HTR-8/SVneo (cell line): Measurements from ENCODE around the gene OR12D2.
"Not testable (repeated sequence)": the region's sequence is repeated elsewhere in the genome, so short reads cannot be mapped to it uniquely, and the experiment has no call there.

Experiments used
- DNase-seq: peaks from one replicate; pipeline ENCODE4 v3.0.0; 2011; ENCODE audit warnings: low spot score, mixed read lengths; ENCODE audit not compliant: insufficient read length
- FAIRE-seq: peaks from 2 replicates; lab custom pipeline; 2011; peaks lifted over from hg19 to GRCh38; lab: Jason Lieb, UNC

The OR12D2 gene, protein sequence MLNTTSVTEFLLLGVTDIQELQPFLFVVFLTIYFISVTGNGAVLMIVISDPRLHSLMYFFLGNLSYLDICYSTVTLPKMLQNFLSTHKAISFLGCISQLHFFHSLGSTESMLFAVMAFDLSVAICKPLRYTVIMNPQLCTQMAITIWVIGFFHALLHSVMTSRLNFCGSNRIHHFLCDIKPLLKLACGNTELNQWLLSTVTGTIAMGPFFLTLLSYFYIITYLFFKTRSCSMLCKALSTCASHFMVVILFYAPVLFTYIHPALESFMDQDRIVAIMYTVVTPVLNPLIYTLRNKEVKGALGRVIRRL

GRCh38 chr6:29395331-29395730, at the start of gene OR12D2:
OR12D2 (plus strand) TSS chr6:29395631; CDS start chr6:29396700, 1,069 bp downstream.
- FAIRE-seq, result no peak
- no peak for DNase-seq

GRCh38 chr6:29349348-29349747, 46.1 kb upstream of the OR12D2 start:
- DNase-seq, FAIRE-seq: not testable (repeated sequence)

GRCh38 chr6:29354980-29355379, 40.5 kb upstream of the OR12D2 start:
- no peak for FAIRE-seq
- DNase-seq, result no peak

DNA sequence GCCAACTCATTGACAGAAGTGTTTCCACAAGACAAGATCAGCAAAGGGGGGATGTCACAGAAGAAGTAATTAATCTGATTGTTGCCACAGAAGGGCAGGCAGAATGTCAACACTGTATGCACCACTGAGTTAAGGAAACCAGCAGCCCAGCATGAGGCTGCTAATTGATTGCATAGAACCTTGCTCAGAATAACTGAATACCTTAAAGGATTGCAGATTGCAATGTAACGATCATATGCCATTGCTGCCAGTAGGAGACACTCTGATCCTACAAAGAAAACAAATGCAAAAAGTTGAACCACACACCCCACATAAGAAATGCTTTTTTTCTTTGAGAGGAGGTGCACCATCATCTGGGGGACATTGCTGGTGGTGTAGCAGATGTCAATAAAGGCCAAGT, 39.8 kb upstream of the OR12D2 start:
- no peak for FAIRE-seq
- DNase-seq, result no peak

DNA sequence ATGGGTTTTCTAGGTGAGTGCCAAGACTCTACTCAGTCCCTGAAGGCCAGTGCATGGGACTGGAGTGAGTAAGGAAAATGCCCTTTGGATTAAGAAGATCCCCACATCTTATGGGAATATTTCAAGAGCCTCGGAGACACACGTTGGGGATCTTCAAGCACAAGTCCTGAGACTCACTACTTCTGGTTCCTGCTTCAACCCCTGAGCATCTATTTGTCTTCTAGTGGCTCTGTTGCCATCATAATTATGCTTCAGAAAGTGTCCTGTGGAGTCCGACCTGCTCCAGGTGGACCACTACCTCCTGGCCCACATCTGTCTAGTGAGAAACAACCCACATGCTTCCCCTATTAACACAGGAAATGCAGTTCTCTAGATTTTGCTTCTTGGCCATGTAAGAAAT, 26.7 kb upstream of the OR12D2 start, which contains the start of gene OR5V1:
Gene OR5V1 (minus strand): TSS at position 101 of the 400 bp plus-strand sequence. CDS start 12,670 bp downstream, outside the sequence.
- FAIRE-seq (no peak), DNase-seq (no peak)

DNA sequence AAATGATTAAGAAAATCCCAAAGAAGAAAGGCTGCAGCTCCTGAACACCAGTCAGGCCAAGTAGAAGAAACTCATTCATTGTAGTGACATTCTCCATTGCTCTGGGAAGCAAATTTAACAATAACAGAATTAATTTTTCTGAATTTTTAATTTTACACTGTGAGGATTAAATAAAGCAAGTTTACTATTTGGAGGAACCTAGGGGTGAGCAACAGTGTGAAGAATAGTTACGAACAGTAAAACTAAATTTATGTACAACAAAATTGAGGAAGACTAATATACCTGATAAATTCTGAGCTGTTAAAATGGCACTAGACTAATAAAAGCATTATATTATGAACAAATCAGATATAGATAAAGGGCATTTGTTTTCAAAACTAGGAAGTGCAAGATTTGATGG, 20.2 kb upstream of the OR12D2 start, which contains the start of gene OR12D3:
Gene OR12D3 (minus strand): TSS at position 101 of the 400 bp plus-strand sequence. CDS start 4 bp downstream, at position 97.
- DNase-seq (no peak), FAIRE-seq (no peak)

DNA sequence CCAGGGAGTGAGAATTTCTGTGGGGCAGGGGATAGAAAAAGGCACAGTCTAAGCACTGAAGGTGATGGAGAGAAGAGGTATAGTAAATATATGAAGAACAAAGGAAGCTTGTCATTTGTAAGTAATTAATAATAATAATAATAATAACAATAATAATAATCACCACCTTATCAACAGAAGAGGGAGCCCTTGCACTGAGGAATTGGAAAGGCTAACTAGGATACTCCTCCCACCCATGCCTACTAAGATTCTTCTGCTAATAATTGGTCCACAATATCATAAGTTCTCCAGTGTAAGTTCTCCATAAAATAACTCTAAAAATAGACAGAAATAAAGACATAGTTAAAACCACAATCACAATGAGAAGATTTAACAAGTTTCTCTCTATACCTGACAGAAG, 19.4 kb upstream of the OR12D2 start:
- FAIRE-seq (no peak), DNase-seq (peak; percentile 13)

DNA sequence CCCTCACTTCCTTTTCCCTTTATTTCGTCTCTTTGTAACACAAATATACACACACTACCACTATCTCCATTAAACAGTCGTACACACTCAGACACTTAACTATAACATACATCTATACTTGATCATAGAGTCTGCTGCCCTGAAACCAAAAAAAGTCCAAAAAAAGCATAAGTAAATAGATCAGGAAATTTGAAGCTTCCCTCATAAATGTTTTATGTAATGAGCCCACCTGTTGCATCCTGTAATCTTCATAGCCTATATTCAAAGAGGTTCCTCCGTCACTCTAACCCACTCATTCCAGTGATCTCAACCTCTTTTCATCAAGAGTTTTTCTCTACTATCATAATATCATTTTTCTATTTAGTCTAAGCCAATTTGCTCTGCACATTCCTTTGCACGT, 6.9 kb upstream of the OR12D2 start:
- no peak for FAIRE-seq
- no peak for DNase-seq

GRCh38 chr6:29399525-29399924, 4.1 kb downstream of the OR12D2 start:
- DNase-seq, result no peak
- FAIRE-seq, result no peak

GRCh38 chr6:29403801-29404200, 8.4 kb downstream of the OR12D2 start:
- FAIRE-seq (no peak), DNase-seq (no peak)

DNA sequence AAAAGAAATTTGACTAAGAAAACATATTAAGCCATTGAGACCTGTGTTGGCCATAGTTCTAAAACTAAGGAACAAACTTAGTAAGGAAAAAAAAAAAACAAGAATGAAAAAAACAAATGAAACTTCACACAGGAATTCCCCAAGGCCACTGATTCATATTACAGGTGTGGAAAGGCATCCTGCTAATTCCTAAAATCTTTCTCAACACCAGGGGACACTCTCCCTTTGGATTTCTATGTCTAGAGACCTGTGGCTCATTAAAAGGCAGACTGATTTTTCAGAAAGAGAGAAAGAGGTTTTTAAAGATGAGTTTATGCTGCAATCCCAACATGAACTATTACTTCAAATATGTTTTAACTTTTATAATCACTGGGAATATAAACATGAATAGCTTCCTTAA, 19.2 kb downstream of the OR12D2 start, which contains the start of gene OR12D1:
Gene OR12D1 (plus strand): TSS at position 341 of the 400 bp plus-strand sequence.
- no peak for DNase-seq
- no peak for FAIRE-seq

DNA sequence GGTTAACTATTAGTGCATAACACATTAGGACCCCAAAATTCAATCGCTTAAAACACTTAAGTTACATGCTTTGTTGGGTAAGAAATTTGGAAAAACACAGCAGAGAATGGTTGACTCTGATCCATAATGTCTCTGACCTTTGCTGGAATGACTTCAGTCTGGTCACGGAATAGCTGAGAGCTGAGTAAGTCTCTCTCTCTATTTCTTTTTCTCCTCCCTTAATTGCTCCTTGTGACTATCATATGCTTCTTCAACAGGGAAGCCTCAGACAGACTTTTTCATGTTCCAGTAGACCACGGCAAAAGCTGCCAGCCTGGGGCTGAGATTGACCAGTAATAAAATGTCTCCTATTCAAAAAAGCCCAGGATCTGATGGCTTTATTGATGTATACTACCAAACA, 24.1 kb downstream of the OR12D2 start:
- FAIRE-seq, result no peak
- DNase-seq, result no peak

DNA sequence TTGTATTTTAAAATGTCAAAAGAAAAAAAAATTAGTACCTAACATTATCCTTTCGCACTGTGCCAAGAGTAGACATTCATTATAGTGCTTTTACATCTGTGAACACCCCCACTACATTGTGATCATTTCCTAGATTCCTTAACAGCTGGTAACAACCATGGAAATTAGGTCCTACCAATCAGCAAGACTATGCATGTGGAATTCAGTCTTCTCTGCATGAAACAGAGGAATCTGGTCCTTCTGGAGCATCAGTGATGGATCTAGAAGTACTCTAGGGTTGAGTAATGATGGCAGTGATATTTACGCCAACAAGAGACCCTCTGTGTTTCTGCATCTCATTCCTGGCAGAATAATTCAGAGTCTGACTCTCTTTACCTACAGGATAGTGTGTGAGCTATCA, 28.7 kb downstream of the OR12D2 start:
- no peak for DNase-seq
- FAIRE-seq, result no peak

- FAIRE-seq, result no peak
- no peak for DNase-seq
These were observed 29.1 kb downstream of the OR12D2 start for GRCh38 chr6:29424575-29424974.

DNA sequence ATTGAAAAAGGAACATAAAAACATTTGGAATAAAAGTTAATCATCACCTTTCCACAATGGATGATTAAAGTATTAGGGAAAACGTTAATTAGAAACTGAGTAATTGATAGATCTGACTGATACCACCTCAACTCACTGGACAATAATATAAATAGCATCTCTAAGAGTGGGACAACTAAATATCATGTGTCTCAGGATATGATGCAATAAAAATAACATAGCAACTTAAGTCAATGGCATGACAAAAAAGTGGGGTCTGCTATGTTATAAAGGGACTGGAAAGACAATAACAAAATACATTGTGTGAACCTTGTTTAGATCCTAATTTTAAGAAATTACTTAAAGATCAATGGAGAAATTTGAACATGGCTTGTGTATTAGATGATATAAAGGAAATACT, 29.6 kb downstream of the OR12D2 start:
- no peak for FAIRE-seq

GRCh38 chr6:29426654-29427053, 31.2 kb downstream of the OR12D2 start:
- peak; percentile 13 for DNase-seq
- peak; percentile 65 for FAIRE-seq

More for the DNA sequence above, 29.6 kb downstream of the OR12D2 start:
- no peak for DNase-seq

GRCh38 chr6:29436730-29437129, 41.3 kb downstream of the OR12D2 start:
- DNase-seq, FAIRE-seq: not testable (repeated sequence)

- FAIRE-seq, result no peak
These were observed 43.6 kb downstream of the OR12D2 start, which contains the start of gene OR10C1 for GRCh38 chr6:29439006-29439405. OR10C1 (plus strand) TSS chr6:29439306; CDS start chr6:29440016, 710 bp downstream.

DNA sequence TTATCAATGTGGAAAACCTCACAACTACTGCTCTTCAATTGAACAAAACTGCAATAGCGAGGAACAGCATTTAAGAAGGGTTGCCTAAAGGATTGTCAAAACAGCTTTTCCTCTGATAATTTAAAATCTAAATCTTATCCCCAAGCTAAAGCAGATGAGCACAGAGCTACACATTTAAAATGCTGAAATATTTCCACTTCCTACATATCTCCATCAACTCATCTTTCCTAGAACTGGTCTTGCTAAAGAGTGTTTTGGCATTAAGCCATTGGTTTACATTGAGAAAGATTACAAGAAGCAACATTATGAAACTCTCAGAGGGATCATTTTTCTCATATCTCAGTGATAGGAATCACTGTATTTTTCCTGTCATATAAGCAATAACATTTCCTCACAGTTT, 47.3 kb downstream of the OR12D2 start:
- DNase-seq (no peak), FAIRE-seq (no peak)

More at GRCh38 chr6:29439006-29439405, 43.6 kb downstream of the OR12D2 start, which contains the start of gene OR10C1:
- DNase-seq, result no peak

GRCh38 chr6:29444031-29444430, 48.6 kb downstream of the OR12D2 start:
- not testable (repeated sequence) for FAIRE-seq, DNase-seq
